Bronchial epithelial cell (primary cell): Measurements from ENCODE around the gene CAB39. TPM values are rescaled to one million over a fixed set of nuclear protein-coding genes. Genes with fewer than 3 reads are reported as not detected.

Source experiments
- DNase-seq: peaks from one replicate; pipeline ENCODE4 v3.0.0-alpha.2; 2010; ENCODE audit warnings: low read depth
- FAIRE-seq: peaks from 2 replicates; lab custom pipeline; 2011; peaks lifted over from hg19 to GRCh38; lab: Jason Lieb, UNC
- H3K27me3 ChIP-seq: 2 replicates; pipeline ENCODE4 v1.5.1; 2011; ENCODE audit warnings: low read length; ENCODE audit not compliant: control insufficient read depth, insufficient read depth
- H3K36me3 ChIP-seq: 2 replicates; pipeline ENCODE4 v1.5.1; 2011; ENCODE audit warnings: low read length; ENCODE audit not compliant: control insufficient read depth, insufficient read depth
- H3K4me3 ChIP-seq: 2 replicates; pipeline ENCODE4 v1.5.1; 2011; ENCODE audit warnings: mild to moderate bottlenecking, low read depth, low read length, control low read depth
- total RNA-seq: library from RNA; depleted of rRNA; stranded (reverse); fragments of >200 nt; gene quantifications from 2 replicates; pipeline ENCODE4 v1.2.1, GENCODE V29; 2014
- TF ChIP-seq, protein P1 (sequence below): IDR thresholded peaks from 2 replicates; pipeline ENCODE4 v1.5.1; 2011; ENCODE audit warnings: mild to moderate bottlenecking, moderate library complexity, low read length, control low read depth, inconsistent platforms; ENCODE audit not compliant: insufficient read depth, severe bottlenecking

Gene CAB39
- total RNA-seq, 1 donor from 2014 or later, result 87.4 TPM

DNA sequence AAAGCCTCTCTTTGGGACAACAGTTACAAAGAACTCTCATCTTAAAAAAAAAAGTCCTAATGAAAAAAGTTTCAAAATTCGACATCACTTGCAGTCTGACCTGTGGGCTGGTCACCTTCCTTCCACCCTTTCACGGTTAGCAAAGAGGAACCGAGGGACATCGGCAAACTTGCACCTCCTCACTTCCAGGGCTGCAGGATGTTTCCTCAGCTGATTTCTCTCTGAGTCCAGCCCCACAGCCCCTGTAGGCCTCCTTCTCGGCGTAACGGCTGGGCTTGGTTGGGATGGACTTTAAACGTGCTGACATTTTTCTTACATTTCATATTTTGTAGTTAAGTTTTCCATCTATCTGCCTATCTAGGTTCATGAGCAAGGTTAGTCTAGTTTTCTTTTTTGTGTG is 5.7 kb upstream of the CAB39 start:
- Histone ChIP-seq H3K36me3 (no peaks in the 10 kb centered on the region), H3K27me3 (no peaks in the 10 kb centered on the region), H3K4me3 (no peak overlapping the region)
- TF ChIP-seq, protein P1, sequence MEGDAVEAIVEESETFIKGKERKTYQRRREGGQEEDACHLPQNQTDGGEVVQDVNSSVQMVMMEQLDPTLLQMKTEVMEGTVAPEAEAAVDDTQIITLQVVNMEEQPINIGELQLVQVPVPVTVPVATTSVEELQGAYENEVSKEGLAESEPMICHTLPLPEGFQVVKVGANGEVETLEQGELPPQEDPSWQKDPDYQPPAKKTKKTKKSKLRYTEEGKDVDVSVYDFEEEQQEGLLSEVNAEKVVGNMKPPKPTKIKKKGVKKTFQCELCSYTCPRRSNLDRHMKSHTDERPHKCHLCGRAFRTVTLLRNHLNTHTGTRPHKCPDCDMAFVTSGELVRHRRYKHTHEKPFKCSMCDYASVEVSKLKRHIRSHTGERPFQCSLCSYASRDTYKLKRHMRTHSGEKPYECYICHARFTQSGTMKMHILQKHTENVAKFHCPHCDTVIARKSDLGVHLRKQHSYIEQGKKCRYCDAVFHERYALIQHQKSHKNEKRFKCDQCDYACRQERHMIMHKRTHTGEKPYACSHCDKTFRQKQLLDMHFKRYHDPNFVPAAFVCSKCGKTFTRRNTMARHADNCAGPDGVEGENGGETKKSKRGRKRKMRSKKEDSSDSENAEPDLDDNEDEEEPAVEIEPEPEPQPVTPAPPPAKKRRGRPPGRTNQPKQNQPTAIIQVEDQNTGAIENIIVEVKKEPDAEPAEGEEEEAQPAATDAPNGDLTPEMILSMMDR, result no peak
- DNase-seq, result no peak
- FAIRE-seq, result no peak

GRCh38 chr2:230708204-230708603 is 4.4 kb upstream of the CAB39 start:
- FAIRE-seq (no peak), DNase-seq (no peak)
- Histone ChIP-seq H3K27me3 (no peaks in the 10 kb centered on the region), H3K36me3 (no peaks in the 10 kb centered on the region), H3K4me3 (no peak overlapping the region)
- TF ChIP-seq, protein P1, result no peak

DNA sequence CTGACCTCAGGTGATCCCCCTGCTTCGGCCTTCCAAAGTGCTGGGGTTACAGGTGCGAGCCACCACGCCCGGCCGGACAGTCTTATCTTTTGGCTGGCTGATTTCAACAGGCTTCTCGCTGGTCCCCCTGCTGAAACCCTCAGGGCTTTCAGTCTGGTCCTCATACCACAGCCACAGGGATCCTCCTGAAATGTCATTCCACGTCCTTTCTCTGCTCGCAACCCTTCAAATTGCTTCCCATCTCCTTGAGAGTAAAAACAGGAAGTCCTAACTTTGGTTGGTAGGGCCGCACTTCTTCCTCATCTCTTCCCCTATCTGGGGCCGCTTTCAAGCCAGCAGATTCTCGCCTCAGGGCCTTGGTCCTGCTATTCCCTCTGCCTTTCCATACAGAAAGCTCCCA is 1.4 kb upstream of the CAB39 start:
- FAIRE-seq (no peak), DNase-seq (no peak)
- TF ChIP-seq, protein P1, result no peak
- Histone ChIP-seq H3K4me3 (no peak overlapping the region), H3K36me3 (peaks cover 3% of the 10 kb centered on the region), H3K27me3 (no peaks in the 10 kb centered on the region)

- DNase-seq, result no peak
- no peak for FAIRE-seq
- Histone ChIP-seq H3K27me3 (no peaks in the 10 kb centered on the region), H3K36me3 (peaks cover 3% of the 10 kb centered on the region), H3K4me3 (peak overlapping the region; percentile 81)
- TF ChIP-seq, protein P1, result no peak
Measured at GRCh38 chr2:230713331-230714135, 891 bp downstream of the CAB39 start.

DNA sequence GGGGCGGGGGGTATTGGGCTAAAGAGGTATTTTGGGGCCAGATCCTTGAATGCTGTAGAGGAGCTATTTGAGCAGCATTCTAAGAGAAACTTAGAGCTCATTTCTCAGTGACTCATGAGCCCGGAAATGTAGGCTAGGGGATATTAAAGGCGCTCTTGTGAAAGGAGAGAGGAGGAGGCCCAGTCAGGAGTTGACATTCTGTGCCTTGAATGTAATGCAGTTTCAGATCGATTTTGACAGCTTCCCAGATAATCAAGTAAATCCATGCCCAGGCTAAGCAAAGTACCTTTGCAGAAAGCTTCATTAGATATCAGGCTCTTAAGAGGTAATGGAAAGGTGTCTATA is 1.5 kb downstream of the CAB39 start:
- FAIRE-seq, result no peak
- no peaks in the 10 kb centered on the region for H3K27me3 ChIP-seq
- peaks cover 3% of the 10 kb centered on the region for H3K36me3 ChIP-seq
- TF ChIP-seq, protein P1, result no peak
- peak overlapping the region; percentile 81 for H3K4me3 ChIP-seq
- peak; percentile 80 for DNase-seq

DNA sequence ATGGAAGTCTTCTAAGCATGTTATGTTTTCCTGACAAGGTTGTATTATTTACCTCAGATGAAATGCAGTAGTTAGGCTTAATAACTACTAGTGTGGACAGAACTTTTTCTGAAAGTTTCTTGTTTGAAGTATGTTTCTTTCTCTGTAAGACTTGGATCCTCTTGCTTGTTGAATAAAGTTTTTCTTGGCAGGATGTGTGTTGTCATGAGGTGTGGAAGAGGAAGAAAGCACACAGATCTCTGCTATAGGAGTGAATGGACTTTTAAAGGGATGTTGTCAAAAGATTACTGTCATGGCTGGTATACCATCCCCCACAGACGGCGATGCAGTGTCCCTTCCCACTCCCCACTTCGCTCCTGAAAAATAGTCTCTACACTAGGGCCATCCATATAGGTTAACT is 2.6 kb downstream of the CAB39 start:
- TF ChIP-seq, protein P1, result no peak
- Histone ChIP-seq H3K27me3 (no peaks in the 10 kb centered on the region), H3K36me3 (peaks cover 3% of the 10 kb centered on the region), H3K4me3 (no peak overlapping the region)
- FAIRE-seq (no peak), DNase-seq (no peak)
